Right atrium auricular region (tissue), 2 donors: ENCODE results near the gene SETD2. TPM values are rescaled to one million over a fixed set of nuclear protein-coding genes. Genes with fewer than 3 reads are reported as not detected.
"Not testable (repeated sequence)": the region's sequence is repeated elsewhere in the genome, so short reads cannot be mapped to it uniquely, and the experiment has no call there.

ENCODE experiments used
- DNase-seq: peaks from one replicate; pipeline ENCODE4 v3.0.0-alpha.2; 2019; ENCODE audit warnings: low spot score
- H3K27ac ChIP-seq, 2 donors: fragments of 200-600 bp; sonication (generic); 1 replicate in 1 of 2; 2 replicates in 1 of 2; pipeline ENCODE4 v1.5.1; 2016 to 2019
- H3K27me3 ChIP-seq, 2 donors: fragments of 200-600 bp; sonication (generic); one replicate each; pipeline versions ENCODE4 v1.5.1 to v1.6.0; 2017 to 2019
- H3K36me3 ChIP-seq: fragments of 200-600 bp; sonication (generic); one replicate; pipeline ENCODE4 v1.5.1; 2016
- H3K4me1 ChIP-seq, 2 donors: fragments of 200-600 bp; sonication (generic); one replicate each; pipeline versions ENCODE4 v1.5.1 to v1.6.0; 2017 to 2019
- H3K4me3 ChIP-seq, 2 donors: fragments of 200-600 bp; sonication (generic); 1 replicate in 1 of 2; 2 replicates in 1 of 2; pipeline ENCODE4 v1.5.1; 2017 to 2019; ENCODE audit warnings: mild to moderate bottlenecking in 1 of 2, moderate library complexity in 1 of 2
- H3K9me3 ChIP-seq, 2 donors: fragments of 200-600 bp; sonication (generic); one replicate each; pipeline ENCODE4 v1.5.1; 2019
- CTCF ChIP-seq, 2 donors: fragments of 200-600 bp; sonication (generic); IDR thresholded peaks; one replicate each; pipeline ENCODE4 v1.5.1; 2019; ENCODE audit warnings: antibody characterized with exemption in 2 of 2
- total RNA-seq, 2 donors: library from RNA; depleted of rRNA; stranded (reverse); fragments of >200 nt; gene quantifications; one replicate each; pipeline ENCODE4 v1.1.0, GENCODE V29; 2016

The SETD2 gene
- total RNA-seq, 2 donors from 2014 or later: 26.8 to 34.2 TPM

GRCh38 chr3:47197287-47197686, 33.4 kb upstream of the SETD2 start:
- H3K36me3 ChIP-seq: no peaks in the 10 kb centered on the region
- DNase-seq: no peak
- no peak overlapping the region for H3K4me3 ChIP-seq
- no peaks in the 10 kb centered on the region for H3K27me3 ChIP-seq
- no peaks in the 10 kb centered on the region for H3K4me1 ChIP-seq
- no peak for TF ChIP-seq CTCF (IDR thresholded peaks at IDR 0.05)
- no peaks in the 10 kb centered on the region for H3K9me3 ChIP-seq
- no peak overlapping the region for H3K27ac ChIP-seq

GRCh38 chr3:47194994-47195393, 31.1 kb upstream of the SETD2 start:
- no peak for TF ChIP-seq CTCF (IDR thresholded peaks at IDR 0.05)
- Histone ChIP-seq H3K9me3 (no peaks in the 10 kb centered on the region), H3K27ac (no peak overlapping the region), H3K4me1 (no peaks in the 10 kb centered on the region), H3K36me3 (no peaks in the 10 kb centered on the region), H3K27me3 (no peaks in the 10 kb centered on the region), H3K4me3 (no peak overlapping the region)
- DNase-seq: no peak

DNA sequence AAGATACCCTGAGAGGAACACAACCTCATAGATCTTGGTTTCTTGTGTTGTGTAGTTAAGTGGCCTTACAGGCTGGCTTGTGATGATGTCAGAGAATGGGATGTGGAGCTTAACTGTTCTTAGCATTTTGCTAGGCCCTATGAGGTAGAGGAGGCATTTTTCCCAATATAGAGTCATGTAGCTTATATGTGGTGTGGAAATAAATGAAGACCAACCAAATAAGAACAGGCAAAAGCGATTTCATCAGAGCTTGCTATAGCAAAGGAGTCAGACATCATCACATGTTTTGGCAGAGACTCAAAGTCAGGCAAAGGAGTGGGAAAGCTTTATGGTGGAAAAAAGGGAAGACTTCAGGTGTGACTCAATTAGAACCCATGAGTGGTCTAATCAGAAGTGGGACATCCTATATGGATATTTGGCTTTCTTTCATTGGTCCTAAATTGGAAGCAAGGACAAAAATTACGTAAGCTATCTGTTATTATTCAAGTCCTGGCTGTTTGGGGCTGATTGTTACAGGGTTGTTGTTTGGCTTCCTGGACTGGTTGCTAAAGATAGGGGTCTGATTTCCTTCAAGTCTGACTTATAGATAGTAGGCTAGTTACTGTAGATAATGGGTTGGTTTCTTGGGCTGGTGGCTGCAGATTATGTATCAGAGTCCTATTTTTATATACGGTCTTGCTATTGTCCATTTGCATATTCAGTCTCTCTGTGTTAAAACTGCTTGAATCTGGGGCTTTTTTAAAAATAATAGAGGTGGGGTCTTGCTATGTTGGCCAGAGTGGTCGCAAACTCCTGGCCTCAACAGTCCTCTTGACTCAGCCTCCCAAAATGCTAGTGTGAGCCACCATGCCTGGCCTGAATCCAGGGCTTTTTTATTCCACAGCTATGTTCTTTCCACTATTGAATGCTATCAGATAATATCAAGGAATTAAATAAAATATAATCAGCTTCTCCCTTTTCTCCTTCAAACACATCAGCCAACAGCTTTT, 30.3 kb upstream of the SETD2 start:
- Histone ChIP-seq H3K4me1 (no peaks in the 10 kb centered on the region), H3K9me3 (no peaks in the 10 kb centered on the region), H3K36me3 (no peaks in the 10 kb centered on the region), H3K27ac (no peak overlapping the region), H3K27me3 (no peaks in the 10 kb centered on the region), H3K4me3 (no peak overlapping the region)
- no peak for DNase-seq
- TF ChIP-seq CTCF (IDR thresholded peaks at IDR 0.05): no peak

- no peaks in the 10 kb centered on the region for H3K9me3 ChIP-seq
- no peak for TF ChIP-seq CTCF (IDR thresholded peaks at IDR 0.05)
- no peaks in the 10 kb centered on the region for H3K27me3 ChIP-seq
- no peak overlapping the region for H3K4me3 ChIP-seq
- no peak overlapping the region for H3K27ac ChIP-seq
- H3K4me1 ChIP-seq: no peaks in the 10 kb centered on the region
- DNase-seq: no peak
- H3K36me3 ChIP-seq: no peaks in the 10 kb centered on the region
Observed at GRCh38 chr3:47186285-47186684, 22.4 kb upstream of the SETD2 start.

GRCh38 chr3:47181685-47182084, 17.8 kb upstream of the SETD2 start:
- not testable (repeated sequence) for H3K27ac ChIP-seq, H3K9me3 ChIP-seq, DNase-seq, H3K4me3 ChIP-seq, H3K4me1 ChIP-seq, H3K36me3 ChIP-seq, H3K27me3 ChIP-seq

DNA sequence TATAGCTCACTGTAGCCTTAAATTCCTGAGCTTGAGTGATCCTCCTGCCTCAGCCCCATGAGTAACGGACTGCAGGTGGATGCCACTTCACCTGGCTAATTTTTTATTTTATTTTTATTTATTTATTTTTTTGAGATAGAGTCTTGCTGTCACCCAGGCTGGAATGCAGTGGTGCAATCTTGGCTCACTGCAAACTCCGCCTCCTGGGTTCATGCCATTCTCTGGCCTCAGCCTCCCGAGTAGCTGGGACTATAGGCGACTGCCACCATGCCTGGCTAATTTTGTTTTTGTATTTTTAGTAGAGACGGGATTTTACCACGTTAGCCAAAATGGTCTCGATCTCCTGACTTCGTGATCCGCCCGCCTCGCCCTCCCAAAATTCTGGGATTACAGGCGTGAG, 16.1 kb upstream of the SETD2 start:
- H3K36me3 ChIP-seq: not testable (repeated sequence)

GRCh38 chr3:47176582-47176981, 12.7 kb upstream of the SETD2 start:
- H3K27ac ChIP-seq: no peak overlapping the region
- TF ChIP-seq CTCF (IDR thresholded peaks at IDR 0.05): no peak
- peaks cover 8% of the 10 kb centered on the region for H3K36me3 ChIP-seq
- no peaks in the 10 kb centered on the region for H3K4me1 ChIP-seq
- H3K9me3 ChIP-seq: no peaks in the 10 kb centered on the region
- no peak overlapping the region for H3K4me3 ChIP-seq
- DNase-seq: no peak
- no peaks in the 10 kb centered on the region for H3K27me3 ChIP-seq

More for the DNA sequence above, 16.1 kb upstream of the SETD2 start:
- not testable (repeated sequence) for H3K9me3 ChIP-seq, H3K27me3 ChIP-seq, DNase-seq, H3K4me1 ChIP-seq, H3K27ac ChIP-seq, H3K4me3 ChIP-seq
